Sigmoid colon (tissue), 7 donors: Measurements from ENCODE around the gene COG6. TPM values are rescaled to one million over a fixed set of nuclear protein-coding genes. Genes with fewer than 3 reads are reported as not detected.

Source experiments
- DNase-seq: peaks from one replicate; pipeline ENCODE4 v3.0.0-alpha.2; 2019
- H3K27ac ChIP-seq, 4 donors: fragments of 200-600 bp; sonication (generic); one replicate each; pipeline ENCODE4 v1.5.1; 2016 to 2019; ENCODE audit warnings: mild to moderate bottlenecking in 1 of 4
- H3K27me3 ChIP-seq, 3 donors: fragments of 200-600 bp; sonication (generic); one replicate each; pipeline ENCODE4 v1.5.1; 2019; ENCODE audit warnings: mild to moderate bottlenecking in 1 of 3
- H3K36me3 ChIP-seq, 4 donors: fragments of 200-600 bp; sonication (generic); one replicate each; pipeline ENCODE4 v1.5.1; 2016 to 2019
- H3K4me1 ChIP-seq, 4 donors: fragments of 200-600 bp; sonication (generic); one replicate each; pipeline ENCODE4 v1.5.1; 2017 to 2019
- H3K4me3 ChIP-seq, 4 donors: fragments of 200-600 bp; sonication (generic); one replicate each; pipeline ENCODE4 v1.5.1; 2017 to 2019; ENCODE audit warnings: mild to moderate bottlenecking in 2 of 4, moderate library complexity in 1 of 4
- H3K9me3 ChIP-seq, 4 donors: fragments of 200-600 bp in 3 of 4; sonication (generic) in 3 of 4; one replicate each; pipeline versions ENCODE4 v1.5.1 to v1.6.1; 2013 to 2019
- CTCF ChIP-seq, 4 experiments: fragments of 450-650 bp in 3 of 4; fragments of 200-600 bp in 1 of 4; IDR thresholded peaks; one replicate each; pipeline ENCODE4 v1.5.1; 2016 to 2019; ENCODE audit warnings: antibody characterized with exemption in 4 of 4, mild to moderate bottlenecking in 3 of 4, moderate library complexity in 2 of 4
- EP300 ChIP-seq, 4 donors: sonication (generic); formaldehyde crosslinking; IDR thresholded peaks; one replicate each; pipeline ENCODE4 v1.6.1; 2017; ENCODE audit warnings: antibody characterized with exemption in 4 of 4
- POLR2A ChIP-seq, 2 donors: fragments of 450-650 bp; IDR thresholded peaks; one replicate each; pipeline ENCODE4 v1.6.1; 2016; ENCODE audit warnings: antibody characterized with exemption in 2 of 2, mild to moderate bottlenecking in 2 of 2, moderate library complexity in 2 of 2
- POLR2AphosphoS5 ChIP-seq, 4 donors: sonication (generic); formaldehyde crosslinking; IDR thresholded peaks; one replicate each; pipeline ENCODE4 v1.6.1; 2017; ENCODE audit warnings: antibody characterized with exemption in 4 of 4
- WGBS, 2 donors: extraction: QIAGEN DNeasy Blood & Tissue Kit; methylation state at CpG; one replicate each; pipeline ENCODE4 v1.1.7; 2013; 5-methylcytosine and 5-hydroxymethylcytosine counted together
- intact Hi-C: fragments of 100-400 bp; cut with DNase I; formaldehyde crosslinking; loops from one replicate; pipeline ENCODE4 v1.15.1; 2023
- polyA plus RNA-seq, 3 donors: library from polyadenylated mRNA; stranded (reverse); fragments of 200-250 nt; gene quantifications; one replicate each; pipeline ENCODE4 v1.2.3, GENCODE V29; 2013
- total RNA-seq, 4 donors: library from RNA; depleted of rRNA; stranded (reverse); fragments of >200 nt; gene quantifications; one replicate each; pipeline ENCODE4 v1.1.0, GENCODE V29; 2016
- donor health status: healthy with polysubstance abuse.
- donor health status: Bipolar disorder and iron deficiency.
- donor health status: healthy.

COG6 gene
- total and polyA plus RNA-seq, 7 donors = 8.6 to 22.5 (median 18.6) TPM

GRCh38 chr13:39734952-39735351 is 79.5 kb downstream of the COG6 start:
- H3K9me3 ChIP-seq = no peaks in the 10 kb centered on the region

GRCh38 chr13:39737047-39737446 is 81.6 kb downstream of the COG6 start:
- Histone ChIP-seq H3K9me3 (no peaks in the 10 kb centered on the region), H3K4me3 (no peak overlapping the region), H3K36me3 (peaks cover 0 to 31% (median 7%) of the 10 kb centered on the region in 4 donors), H3K4me1 (no peaks in the 10 kb centered on the region), H3K27ac (no peak overlapping the region), H3K27me3 (no peaks in the 10 kb centered on the region)
- 97 to 98% methylated on average over 5 of the region's 5 CpGs for WGBS, 2 donors
- no peak for DNase-seq
- no peak for TF ChIP-seq POLR2AphosphoS5 (IDR thresholded peaks at IDR 0.05)
- TF ChIP-seq POLR2A (IDR thresholded peaks at IDR 0.05) = no peak
- no peak for TF ChIP-seq EP300 (IDR thresholded peaks at IDR 0.05)
- TF ChIP-seq CTCF (IDR thresholded peaks at IDR 0.05) = no peak
- intact Hi-C loops = no loop called here

More at GRCh38 chr13:39734952-39735351, 79.5 kb downstream of the COG6 start:
- no peak for DNase-seq
- no peak for TF ChIP-seq POLR2AphosphoS5 (IDR thresholded peaks at IDR 0.05)
- no peak for TF ChIP-seq EP300 (IDR thresholded peaks at IDR 0.05)
- no peak for TF ChIP-seq POLR2A (IDR thresholded peaks at IDR 0.05)
- no peak for TF ChIP-seq CTCF (IDR thresholded peaks at IDR 0.05)
- no peak overlapping the region for H3K27ac ChIP-seq
- peaks cover 0 to 35% (median 7%) of the 10 kb centered on the region in 4 donors for H3K36me3 ChIP-seq
- intact Hi-C loops = no loop called here
- no peak overlapping the region for H3K4me3 ChIP-seq
- H3K4me1 ChIP-seq = no peaks in the 10 kb centered on the region
- H3K27me3 ChIP-seq = no peaks in the 10 kb centered on the region

DNA sequence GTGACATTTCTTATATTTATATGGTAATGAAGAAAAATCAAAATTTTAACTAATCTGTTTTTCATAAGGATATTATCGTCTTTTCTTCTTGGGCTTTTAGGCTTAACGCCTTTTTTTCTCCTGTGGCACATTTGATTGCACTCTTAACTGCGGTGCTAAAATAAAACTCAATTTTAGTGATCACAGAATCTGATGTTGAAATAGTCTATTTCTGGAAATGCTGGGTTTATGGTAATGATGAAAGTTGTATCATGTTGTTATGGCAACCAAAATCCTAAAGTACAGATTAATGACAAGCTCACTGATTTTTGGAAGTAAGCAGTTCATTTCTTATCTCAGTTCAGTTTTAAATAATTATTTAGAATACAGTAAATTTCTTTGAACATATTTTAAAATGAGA is 85.3 kb downstream of the COG6 start:
- no peaks in the 10 kb centered on the region for H3K9me3 ChIP-seq
- peaks cover 0 to 19% (median 7%) of the 10 kb centered on the region in 4 donors for H3K36me3 ChIP-seq
- intact Hi-C loops = no loop called here
- 98% methylated on average over 3 of the region's 3 CpGs for WGBS, 2 donors
- no peak for DNase-seq
- H3K27me3 ChIP-seq = no peaks in the 10 kb centered on the region
- H3K27ac ChIP-seq = no peak overlapping the region
- no peak for TF ChIP-seq POLR2AphosphoS5 (IDR thresholded peaks at IDR 0.05)
- no peak for TF ChIP-seq CTCF (IDR thresholded peaks at IDR 0.05)
- no peak for TF ChIP-seq POLR2A (IDR thresholded peaks at IDR 0.05)
- no peak for TF ChIP-seq EP300 (IDR thresholded peaks at IDR 0.05)
- H3K4me3 ChIP-seq = no peak overlapping the region
- H3K4me1 ChIP-seq = no peaks in the 10 kb centered on the region

- no peak overlapping the region for H3K4me3 ChIP-seq
- H3K9me3 ChIP-seq = no peaks in the 10 kb centered on the region
- DNase-seq = no peak
- intact Hi-C loops = no loop called here
- H3K36me3 ChIP-seq = peaks cover 0 to 16% (median 0%) of the 10 kb centered on the region in 4 donors
- H3K4me1 ChIP-seq = no peaks in the 10 kb centered on the region
- no peak overlapping the region for H3K27ac ChIP-seq
- WGBS, 2 donors = 46 to 47% methylated on average over 1 of the region's 1 CpG
- TF ChIP-seq POLR2AphosphoS5 (IDR thresholded peaks at IDR 0.05) = no peak
- TF ChIP-seq POLR2A (IDR thresholded peaks at IDR 0.05) = no peak
- TF ChIP-seq EP300 (IDR thresholded peaks at IDR 0.05) = no peak
- no peaks in the 10 kb centered on the region for H3K27me3 ChIP-seq
Observed at GRCh38 chr13:39748961-39749360, 93.5 kb downstream of the COG6 start.

- H3K36me3 ChIP-seq = peaks cover 0 to 16% (median 0%) of the 10 kb centered on the region in 4 donors
- intact Hi-C loops = no loop called here
Observed at GRCh38 chr13:39749528-39749927, 94.1 kb downstream of the COG6 start.

More at GRCh38 chr13:39749528-39749927, 94.1 kb downstream of the COG6 start:
- Histone ChIP-seq H3K27ac (no peak overlapping the region), H3K4me1 (no peaks in the 10 kb centered on the region), H3K27me3 (no peaks in the 10 kb centered on the region), H3K4me3 (no peak overlapping the region), H3K9me3 (no peaks in the 10 kb centered on the region)
- DNase-seq = no peak
- TF ChIP-seq CTCF (IDR thresholded peaks at IDR 0.05) = no peak
- TF ChIP-seq POLR2AphosphoS5 (IDR thresholded peaks at IDR 0.05) = no peak
- TF ChIP-seq EP300 (IDR thresholded peaks at IDR 0.05) = no peak
- TF ChIP-seq POLR2A (IDR thresholded peaks at IDR 0.05) = no peak
